ENCODE results near the gene FBN3. TPM values are rescaled to one million over a fixed set of nuclear protein-coding genes. Genes with fewer than 3 reads are reported as not detected.

Gene FBN3
- total and polyA plus RNA-seq, 8 donors: 0.63 to 84.0 (median 69.7) TPM

DNA sequence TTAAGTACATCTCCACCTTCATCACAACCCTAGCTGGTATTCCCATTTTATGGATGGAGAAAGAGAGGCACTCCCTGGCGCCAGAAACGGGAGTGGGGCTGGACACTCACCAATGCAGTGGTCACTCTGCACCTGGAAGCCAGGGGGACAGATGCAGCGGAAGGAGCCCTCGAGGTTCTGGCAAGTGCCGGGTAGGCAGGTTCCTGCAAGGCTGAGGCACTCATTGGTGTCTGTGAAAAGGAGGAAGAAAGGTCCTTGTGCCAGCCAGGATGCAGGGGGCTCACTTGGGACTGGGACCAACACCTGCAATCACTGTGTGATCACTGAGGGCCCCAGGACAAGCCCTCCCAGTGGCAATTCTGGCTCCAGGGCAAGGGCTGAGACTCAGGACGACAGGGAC, 55.1 kb downstream of the FBN3 start:
- intact Hi-C loops (cut with DNase I): no loop called here
- no peaks in the 10 kb centered on the region for H3K27me3 ChIP-seq
- H3K36me3 ChIP-seq: no peaks in the 10 kb centered on the region
- no peak overlapping the region for H3K4me3 ChIP-seq
- TF ChIP-seq, protein P1, sequence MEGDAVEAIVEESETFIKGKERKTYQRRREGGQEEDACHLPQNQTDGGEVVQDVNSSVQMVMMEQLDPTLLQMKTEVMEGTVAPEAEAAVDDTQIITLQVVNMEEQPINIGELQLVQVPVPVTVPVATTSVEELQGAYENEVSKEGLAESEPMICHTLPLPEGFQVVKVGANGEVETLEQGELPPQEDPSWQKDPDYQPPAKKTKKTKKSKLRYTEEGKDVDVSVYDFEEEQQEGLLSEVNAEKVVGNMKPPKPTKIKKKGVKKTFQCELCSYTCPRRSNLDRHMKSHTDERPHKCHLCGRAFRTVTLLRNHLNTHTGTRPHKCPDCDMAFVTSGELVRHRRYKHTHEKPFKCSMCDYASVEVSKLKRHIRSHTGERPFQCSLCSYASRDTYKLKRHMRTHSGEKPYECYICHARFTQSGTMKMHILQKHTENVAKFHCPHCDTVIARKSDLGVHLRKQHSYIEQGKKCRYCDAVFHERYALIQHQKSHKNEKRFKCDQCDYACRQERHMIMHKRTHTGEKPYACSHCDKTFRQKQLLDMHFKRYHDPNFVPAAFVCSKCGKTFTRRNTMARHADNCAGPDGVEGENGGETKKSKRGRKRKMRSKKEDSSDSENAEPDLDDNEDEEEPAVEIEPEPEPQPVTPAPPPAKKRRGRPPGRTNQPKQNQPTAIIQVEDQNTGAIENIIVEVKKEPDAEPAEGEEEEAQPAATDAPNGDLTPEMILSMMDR (IDR thresholded peaks at IDR 0.05): no peak
- H3K4me1 ChIP-seq: no peaks in the 10 kb centered on the region
- H3K27ac ChIP-seq: no peak overlapping the region
- ATAC-seq: no peak
- peak in 1 of 4 donors; percentile 24 for DNase-seq
- peaks cover 7 to 49% of the 10 kb centered on the region in 2 donors for H3K9me3 ChIP-seq

DNA sequence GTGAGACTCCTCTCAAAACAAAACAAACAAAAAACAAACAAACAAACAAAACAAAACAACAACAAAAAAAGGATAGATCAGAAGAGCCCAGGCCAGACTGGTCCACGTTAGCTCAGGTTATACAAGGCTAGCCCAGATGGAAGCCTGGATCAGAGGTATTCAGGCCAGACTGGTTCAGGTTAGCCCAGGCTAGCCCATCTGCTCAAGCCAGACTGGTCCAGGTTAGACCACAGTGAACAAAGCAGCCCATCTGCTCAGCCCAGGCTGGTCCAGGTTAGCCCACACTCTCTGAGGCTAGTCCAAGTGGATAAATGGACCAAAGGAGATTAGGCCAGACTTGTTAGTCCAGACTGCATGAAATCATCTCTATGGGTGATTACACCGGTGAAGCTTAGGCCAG, 55.7 kb downstream of the FBN3 start:
- Histone ChIP-seq H3K27me3 (no peaks in the 10 kb centered on the region), H3K9me3 (peaks cover 7 to 49% of the 10 kb centered on the region in 2 donors), H3K4me3 (no peak overlapping the region), H3K4me1 (no peaks in the 10 kb centered on the region), H3K36me3 (no peaks in the 10 kb centered on the region), H3K27ac (no peak overlapping the region)
- intact Hi-C loops (cut with DNase I): no loop called here
- ATAC-seq: no peak
- TF ChIP-seq, protein P1 (IDR thresholded peaks at IDR 0.05): no peak
- DNase-seq: no peak

DNA sequence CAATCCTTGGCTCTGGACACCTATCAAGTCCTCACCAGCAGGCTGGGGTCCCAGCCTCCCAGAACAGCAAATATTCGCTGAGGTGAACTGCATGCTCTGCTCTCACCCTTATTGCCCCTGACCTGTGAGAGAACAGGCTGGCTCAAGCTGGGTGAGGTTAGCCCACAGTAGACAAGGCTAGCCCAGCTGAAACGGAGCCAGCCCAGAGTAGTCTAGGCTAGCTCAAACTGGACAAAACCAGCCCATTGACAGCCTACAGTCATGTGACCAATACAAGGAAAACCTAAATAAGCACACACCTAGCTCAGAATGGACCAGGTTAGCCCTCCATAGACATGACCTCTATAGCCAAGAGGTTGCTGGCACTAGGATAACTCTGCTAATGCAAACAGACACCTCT, 58.4 kb downstream of the FBN3 start:
- Histone ChIP-seq H3K27me3 (no peaks in the 10 kb centered on the region), H3K36me3 (no peaks in the 10 kb centered on the region), H3K9me3 (peaks cover 7 to 34% of the 10 kb centered on the region in 2 donors), H3K4me1 (no peaks in the 10 kb centered on the region), H3K4me3 (no peak overlapping the region), H3K27ac (no peak overlapping the region)
- intact Hi-C loops (cut with DNase I): no loop called here
- ATAC-seq (no peak), DNase-seq (no peak)
- TF ChIP-seq, protein P1 (IDR thresholded peaks at IDR 0.05): no peak

DNA sequence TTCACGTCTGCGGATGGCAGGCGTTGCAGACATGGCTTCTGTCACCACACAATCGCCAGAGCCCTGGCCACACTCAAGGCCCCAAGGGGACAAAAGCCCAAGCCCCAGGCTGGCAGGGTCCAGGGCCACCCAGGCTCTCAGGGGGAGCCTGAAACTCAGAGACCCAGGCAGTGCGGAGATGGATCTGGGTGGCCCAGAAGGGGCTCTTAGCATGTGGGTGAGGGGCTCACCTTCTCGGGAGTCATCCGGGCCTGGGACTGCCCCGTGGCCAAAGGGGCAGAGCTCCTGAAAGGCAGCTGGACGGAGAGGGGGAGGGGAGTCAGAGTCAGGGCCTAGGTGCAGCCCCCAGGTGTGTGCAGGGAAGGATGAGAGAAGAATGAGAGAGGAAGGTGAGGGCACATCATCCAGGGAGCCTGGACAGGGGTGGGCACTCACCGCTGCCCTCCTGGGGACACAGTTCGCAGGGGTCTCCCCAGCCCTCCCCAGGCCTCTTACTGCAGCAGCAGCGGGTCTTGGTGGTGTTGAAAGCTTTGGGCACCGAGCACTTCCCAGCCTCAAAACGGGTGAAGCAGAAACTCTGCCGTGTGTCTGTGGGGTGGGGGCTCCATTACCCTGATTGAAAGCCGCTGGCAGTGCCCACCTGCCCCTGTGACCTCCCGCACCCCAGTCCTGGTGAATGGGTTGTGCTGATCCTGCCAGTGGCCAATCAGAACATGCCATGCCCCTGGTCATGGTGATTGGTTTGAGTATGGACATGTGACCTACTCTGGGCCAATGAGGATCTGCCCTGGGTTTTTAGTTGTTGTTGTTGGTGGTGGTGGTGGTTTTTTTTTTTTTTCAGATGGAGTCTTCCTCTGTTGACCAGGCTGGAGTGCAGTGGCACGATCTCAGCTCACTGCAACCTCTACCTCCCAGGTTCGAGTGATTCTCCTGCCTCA, 59.5 kb downstream of the FBN3 start:
- ATAC-seq (no peak), DNase-seq (no peak)
- H3K27ac ChIP-seq: no peak overlapping the region
- peaks cover 0 to 24% of the 10 kb centered on the region in 2 donors for H3K9me3 ChIP-seq
- H3K27me3 ChIP-seq: no peaks in the 10 kb centered on the region
- H3K4me3 ChIP-seq: no peak overlapping the region
- TF ChIP-seq, protein P1 (IDR thresholded peaks at IDR 0.05): no peak
- no peaks in the 10 kb centered on the region for H3K36me3 ChIP-seq
- no peaks in the 10 kb centered on the region for H3K4me1 ChIP-seq
- intact Hi-C loops (cut with DNase I): no loop called here

DNA sequence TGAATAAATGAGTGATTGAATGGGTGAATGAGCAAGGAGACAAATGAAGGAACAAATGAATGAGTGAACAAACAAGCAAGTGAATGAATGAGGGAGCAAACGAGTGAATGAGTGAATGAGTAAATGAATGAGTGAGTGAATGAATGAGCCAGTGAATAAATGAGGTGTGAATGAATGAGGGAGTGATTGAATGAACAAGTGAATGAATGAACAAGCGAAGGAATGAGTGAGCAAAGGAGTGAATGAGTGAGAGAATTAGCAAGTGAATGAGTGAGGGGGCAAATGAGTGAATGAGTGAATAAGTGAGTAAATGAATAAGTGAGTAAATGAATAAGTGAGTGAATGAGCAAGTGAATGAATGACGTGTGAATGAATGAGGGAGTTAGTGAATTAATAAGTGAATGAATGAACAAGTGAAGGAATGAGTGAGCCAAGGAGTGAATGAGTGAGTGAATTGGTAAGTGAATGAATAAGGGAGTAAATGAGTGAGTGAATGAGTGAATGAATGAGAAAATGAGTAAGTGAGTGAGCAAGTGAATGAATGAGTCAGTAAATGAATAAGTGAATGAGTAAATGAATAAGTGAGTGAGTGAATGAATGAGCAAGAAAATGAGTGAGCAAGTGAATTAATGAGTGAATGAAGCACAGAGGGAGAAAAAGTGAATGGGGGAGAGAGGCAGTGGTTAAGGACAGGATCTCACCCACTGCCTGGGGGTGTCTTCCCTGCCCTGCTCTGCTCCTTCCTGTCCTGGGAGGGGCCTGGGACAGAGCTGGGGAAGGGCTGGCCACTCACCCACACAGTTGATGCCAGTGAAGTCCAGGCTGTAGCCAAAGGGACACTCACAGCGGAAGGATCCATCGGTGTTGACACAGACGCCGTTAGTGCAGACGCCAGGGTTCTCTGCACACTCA, 60.4 kb downstream of the FBN3 start:
- no peaks in the 10 kb centered on the region for H3K4me1 ChIP-seq
- intact Hi-C loops (cut with DNase I): no loop called here
- H3K27me3 ChIP-seq: no peaks in the 10 kb centered on the region
- H3K4me3 ChIP-seq: no peak overlapping the region
- H3K9me3 ChIP-seq: peaks cover 0 to 14% of the 10 kb centered on the region in 2 donors
- no peak for DNase-seq
- TF ChIP-seq, protein P1 (IDR thresholded peaks at IDR 0.05): no peak
- no peak overlapping the region for H3K27ac ChIP-seq
- no peak for ATAC-seq
- H3K36me3 ChIP-seq: no peaks in the 10 kb centered on the region

Measured in left lung (tissue), 10 donors.